HL-60/S4 (cell line): ENCODE results near the gene BOD1.

Experiments used
- in situ Hi-C: fragments of 300-500 bp; cut with MboI; formaldehyde crosslinking; loops from 2 replicates; pipeline ENCODE4 v1.14.3; 2022; ENCODE audit warnings: low sequenced_read_pairs

Gene BOD1

GRCh38 chr5:173581408-173582215, 34.8 kb downstream of the BOD1 start:
- in situ Hi-C loops: no loop called here

GRCh38 chr5:173578947-173579615, 37.4 kb downstream of the BOD1 start:
- in situ Hi-C loops: no loop called here

- in situ Hi-C loops: no loop called here
These were observed 38.6 kb downstream of the BOD1 start for GRCh38 chr5:173577817-173578216.

- in situ Hi-C loops: no loop called here
These were observed 39.3 kb downstream of the BOD1 start for GRCh38 chr5:173577166-173577565.

- in situ Hi-C loops: no loop called here
These were observed 40.5 kb downstream of the BOD1 start for GRCh38 chr5:173575985-173576384.

- in situ Hi-C loops: no loop called here
These were observed 41.5 kb downstream of the BOD1 start for GRCh38 chr5:173574983-173575382.

- in situ Hi-C loops: no loop called here
These were observed 43.1 kb downstream of the BOD1 start for GRCh38 chr5:173573126-173573960.

GRCh38 chr5:173572431-173573125, 43.9 kb downstream of the BOD1 start:
- in situ Hi-C loops: no loop called here

GRCh38 chr5:173570321-173571090, 45.9 kb downstream of the BOD1 start:
- in situ Hi-C loops: no loop called here

GRCh38 chr5:173568703-173569102, 47.7 kb downstream of the BOD1 start:
- in situ Hi-C loops: no loop called here

GRCh38 chr5:173568128-173568527, 48.3 kb downstream of the BOD1 start:
- in situ Hi-C loops: no loop called here

- in situ Hi-C loops: no loop called here
These were observed 48.9 kb downstream of the BOD1 start for GRCh38 chr5:173567548-173567947.

- in situ Hi-C loops: no loop called here
These were observed 50.9 kb downstream of the BOD1 start for GRCh38 chr5:173565491-173566072.

- in situ Hi-C loops: no loop called here
These were observed 52.3 kb downstream of the BOD1 start for GRCh38 chr5:173564106-173564505.

GRCh38 chr5:173563246-173563645, 53.2 kb downstream of the BOD1 start:
- in situ Hi-C loops: no loop called here

- in situ Hi-C loops: no loop called here
These were observed 54.0 kb downstream of the BOD1 start for GRCh38 chr5:173562451-173562850.
